GM11168 (cell line): Measurements from ENCODE around the gene ZNF77.
"Not testable (repeated sequence)": the region's sequence is repeated elsewhere in the genome, so short reads cannot be mapped to it uniquely, and the experiment has no call there.

ENCODE experiments used
- in situ Hi-C: fragments of 300-500 bp; cut with MboI; formaldehyde crosslinking; loops from one replicate; pipeline ENCODE4 v1.12.0; 2022; ENCODE audit warnings: low sequenced_read_pairs; ENCODE audit not compliant: unreplicated experiment

ZNF77 gene

GRCh38 chr19:2944775-2945574 is at the start of gene ZNF77:
ZNF77 (minus strand) TSS chr19:2944971; CDS start chr19:2944840, 131 bp downstream.
- in situ Hi-C loops = no loop called here

GRCh38 chr19:2993579-2993978 is 48.8 kb upstream of the ZNF77 start:
- in situ Hi-C loops = no loop called here

- in situ Hi-C loops = no loop called here
These were observed 48.2 kb upstream of the ZNF77 start for GRCh38 chr19:2992958-2993357.

GRCh38 chr19:2992333-2992732 is 47.6 kb upstream of the ZNF77 start:
- in situ Hi-C loops = not testable (repeated sequence)

- in situ Hi-C loops = no loop called here
These were observed 44.6 kb upstream of the ZNF77 start for GRCh38 chr19:2989236-2989946.

- in situ Hi-C loops = no loop called here
These were observed 43.8 kb upstream of the ZNF77 start for GRCh38 chr19:2988568-2988967.

- in situ Hi-C loops = no loop called here
These were observed 43.0 kb upstream of the ZNF77 start for GRCh38 chr19:2987797-2988196.

- in situ Hi-C loops = no loop called here
These were observed 42.3 kb upstream of the ZNF77 start for GRCh38 chr19:2986951-2987524.

GRCh38 chr19:2984215-2984528 is 39.4 kb upstream of the ZNF77 start:
- in situ Hi-C loops = no loop called here

GRCh38 chr19:2983351-2984214 is 38.8 kb upstream of the ZNF77 start:
- in situ Hi-C loops = no loop called here

GRCh38 chr19:2982983-2983350 is 38.2 kb upstream of the ZNF77 start:
- in situ Hi-C loops = no loop called here

- in situ Hi-C loops = no loop called here
These were observed 37.8 kb upstream of the ZNF77 start for GRCh38 chr19:2982561-2982960.

- in situ Hi-C loops = no loop called here
These were observed 37.1 kb upstream of the ZNF77 start for GRCh38 chr19:2981898-2982297.

GRCh38 chr19:2978772-2979171 is 34.0 kb upstream of the ZNF77 start:
- in situ Hi-C loops = no loop called here

GRCh38 chr19:2978166-2978767 is 33.5 kb upstream of the ZNF77 start:
- in situ Hi-C loops = no loop called here

GRCh38 chr19:2977746-2978138 is 33.0 kb upstream of the ZNF77 start:
- in situ Hi-C loops = no loop called here

- in situ Hi-C loops = no loop called here
These were observed 32.4 kb upstream of the ZNF77 start, which contains the start of gene TLE6 for GRCh38 chr19:2977001-2977745. TLE6 (plus strand) TSS chr19:2977564; CDS start chr19:2978234, 670 bp downstream.

GRCh38 chr19:2976609-2977000 is 31.8 kb upstream of the ZNF77 start:
- in situ Hi-C loops = no loop called here

GRCh38 chr19:2974342-2975041 is 29.7 kb upstream of the ZNF77 start:
- in situ Hi-C loops = no loop called here
